Muscle of leg (tissue), 11 donors: ENCODE data around the gene LRP1. TPM values are rescaled to one million over a fixed set of nuclear protein-coding genes. Genes with fewer than 3 reads are reported as not detected.

Source experiments
- DNase-seq: peaks from one replicate; pipeline ENCODE4 v3.0.0; 2013
- H3K27ac ChIP-seq: one replicate; pipeline ENCODE4 v1.5.1; 2013; ENCODE audit warnings: mild to moderate bottlenecking, low read length, control low read depth
- H3K27me3 ChIP-seq: one replicate; pipeline ENCODE4 v1.6.1; 2013; ENCODE audit warnings: low read length; ENCODE audit not compliant: control insufficient read depth, insufficient read depth
- H3K36me3 ChIP-seq: one replicate; pipeline ENCODE4 v1.6.1; 2013; ENCODE audit warnings: low read length; ENCODE audit not compliant: control insufficient read depth, insufficient read depth
- H3K4me1 ChIP-seq: one replicate; pipeline ENCODE4 v1.6.1; 2013; ENCODE audit warnings: low read length; ENCODE audit not compliant: control insufficient read depth, insufficient read depth
- H3K4me3 ChIP-seq: one replicate; pipeline ENCODE4 v1.5.1; 2013; ENCODE audit warnings: low read length, control low read depth
- H3K9me3 ChIP-seq: replicated peaks from 2 replicates; pipeline ENCODE4 v1.6.1; 2013; ENCODE audit warnings: low read depth, low read length; ENCODE audit not compliant: control insufficient read depth
- WGBS: methylation state at CpG from one replicate; pipeline ENCODE4 v1.1.5; 2013; ENCODE audit warnings: missing lambda C conversion rate; ENCODE audit not compliant: insufficient coverage; 5-methylcytosine and 5-hydroxymethylcytosine counted together
- polyA plus RNA-seq, 8 donors: library from polyadenylated mRNA; unstranded; fragments of 120-200 nt; gene quantifications; one replicate each; pipeline versions ENCODE4 v1.2.1 to v1.2.3, GENCODE V29; 2013; ENCODE audit warnings: inconsistent platforms in 1 of 8, low replicate concordance in 1 of 8; ENCODE audit not compliant: insufficient read length in 8 of 8, insufficient read depth in 1 of 8
- total RNA-seq: library from RNA; stranded (reverse); fragments of 120-200 nt; gene quantifications from one replicate; pipeline ENCODE4 v1.2.4, GENCODE V29; 2013

The LRP1 gene
- total and polyA plus RNA-seq, 9 donors, result 82.7 to 231 (median 160) TPM

DNA sequence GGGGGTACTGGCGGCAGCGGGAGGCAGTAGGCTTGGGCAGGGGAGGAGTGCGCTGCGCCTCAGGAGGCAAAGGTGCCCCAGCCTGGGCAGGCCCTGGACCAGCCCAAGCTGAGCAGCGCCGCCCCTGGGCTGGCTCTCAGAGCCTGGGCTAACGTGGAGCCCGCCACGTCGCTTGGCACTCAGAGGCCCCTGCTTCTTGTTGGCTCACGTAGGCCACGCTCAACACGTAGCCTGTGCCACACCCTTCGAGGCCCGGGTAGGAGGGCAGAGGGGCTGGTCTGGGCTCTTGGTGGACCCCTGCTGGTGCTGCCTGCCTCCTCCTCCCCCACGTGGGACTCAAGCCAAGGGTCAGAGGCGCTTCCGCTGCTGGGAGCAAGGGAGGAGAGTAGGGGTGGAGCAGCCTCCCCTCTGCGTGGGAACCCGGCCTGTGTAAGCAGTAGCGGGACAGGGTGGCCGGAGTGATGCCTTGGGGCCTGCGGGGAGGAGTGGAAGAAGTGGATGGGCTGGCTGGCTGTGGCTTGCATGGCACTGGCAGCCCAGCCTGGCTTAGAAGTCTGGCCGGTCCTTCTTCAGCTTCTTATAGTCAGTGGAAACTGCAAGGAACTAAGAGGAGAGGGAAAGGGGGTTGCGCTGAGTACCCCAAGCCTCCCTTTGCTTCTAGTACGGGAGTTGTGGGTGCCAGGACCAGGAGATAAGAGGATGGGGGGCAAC, 106.9 kb downstream of the LRP1 start:
- H3K9me3 ChIP-seq, result no peaks in the 10 kb centered on the region
- peaks cover 65% of the 10 kb centered on the region for H3K4me1 ChIP-seq
- H3K27me3 ChIP-seq, result peaks cover 55% of the 10 kb centered on the region
- DNase-seq, result no peak
- H3K4me3 ChIP-seq, result peak overlapping the region; percentile 15
- H3K27ac ChIP-seq, result peak overlapping the region; percentile 13
- WGBS, result 58% methylated on average over 18 of the region's 26 CpGs
- H3K36me3 ChIP-seq, result peaks cover 46% of the 10 kb centered on the region

DNA sequence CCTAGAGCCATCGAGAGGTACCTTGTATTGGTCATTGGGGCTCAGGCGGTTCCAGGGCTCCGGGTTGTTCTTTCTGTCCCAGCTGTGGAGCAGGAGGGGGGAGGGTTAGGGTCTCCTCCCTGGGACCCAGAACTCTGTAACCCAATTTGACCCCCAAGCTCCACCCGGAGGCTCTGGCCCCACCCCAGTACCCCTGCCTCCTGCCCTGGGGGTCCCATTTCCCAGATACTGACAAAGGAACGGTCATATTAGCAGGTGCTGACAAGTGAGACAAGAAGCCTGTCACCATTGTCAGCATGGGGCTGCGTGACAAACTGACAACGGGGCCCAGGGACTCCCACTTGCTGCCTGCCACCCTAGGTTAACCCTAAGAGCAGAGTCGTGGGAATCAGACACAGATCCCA, 107.4 kb downstream of the LRP1 start:
- peaks cover 60% of the 10 kb centered on the region for H3K27me3 ChIP-seq
- DNase-seq, result no peak
- peak overlapping the region; percentile 15 for H3K4me3 ChIP-seq
- H3K9me3 ChIP-seq, result no peaks in the 10 kb centered on the region
- peaks cover 65% of the 10 kb centered on the region for H3K4me1 ChIP-seq
- peaks cover 46% of the 10 kb centered on the region for H3K36me3 ChIP-seq
- 33% methylated on average over 5 of the region's 8 CpGs for WGBS
- H3K27ac ChIP-seq, result peak overlapping the region; percentile 13

DNA sequence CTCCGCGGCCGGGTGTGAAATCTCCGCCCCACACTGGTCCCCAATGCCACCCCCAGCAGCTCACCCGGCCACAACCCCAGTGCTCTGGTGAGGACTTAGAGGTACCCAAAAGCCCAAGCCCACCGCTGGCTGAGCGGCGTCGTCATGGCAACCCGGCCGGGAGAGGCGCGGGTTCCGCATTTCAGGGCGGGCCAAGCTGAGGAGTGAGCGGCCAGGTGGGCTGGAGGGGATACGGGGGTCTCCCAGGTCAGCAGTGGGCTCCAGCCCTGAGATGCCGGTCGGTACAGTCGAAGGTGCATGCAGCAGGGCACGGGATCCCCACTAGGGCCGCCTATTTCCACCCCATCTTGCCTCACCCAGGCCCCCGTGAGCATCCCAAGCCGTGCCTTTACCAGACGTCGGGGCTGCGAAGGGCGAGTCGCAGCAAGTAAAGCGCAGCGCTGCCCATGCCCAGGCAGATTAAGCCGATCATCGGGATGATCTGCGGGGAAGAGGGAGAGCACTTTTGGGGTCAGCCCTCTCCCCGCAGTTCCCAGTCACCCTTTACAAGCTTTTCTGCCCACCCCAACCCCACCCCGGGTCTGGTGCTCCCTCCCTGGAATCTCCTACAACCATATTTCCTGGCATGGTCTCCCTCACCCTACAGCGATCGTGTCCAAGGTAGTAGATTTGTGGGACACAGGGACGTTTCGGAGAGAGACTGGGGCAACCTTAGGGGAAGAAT, 108.1 kb downstream of the LRP1 start:
- Histone ChIP-seq H3K27ac (no peak overlapping the region), H3K4me3 (peak overlapping the region; percentile 15), H3K36me3 (peaks cover 41% of the 10 kb centered on the region), H3K4me1 (peaks cover 66% of the 10 kb centered on the region), H3K9me3 (no peaks in the 10 kb centered on the region), H3K27me3 (peaks cover 67% of the 10 kb centered on the region)
- WGBS, result 11% methylated on average over 32 of the region's 40 CpGs
- DNase-seq, result no peak

DNA sequence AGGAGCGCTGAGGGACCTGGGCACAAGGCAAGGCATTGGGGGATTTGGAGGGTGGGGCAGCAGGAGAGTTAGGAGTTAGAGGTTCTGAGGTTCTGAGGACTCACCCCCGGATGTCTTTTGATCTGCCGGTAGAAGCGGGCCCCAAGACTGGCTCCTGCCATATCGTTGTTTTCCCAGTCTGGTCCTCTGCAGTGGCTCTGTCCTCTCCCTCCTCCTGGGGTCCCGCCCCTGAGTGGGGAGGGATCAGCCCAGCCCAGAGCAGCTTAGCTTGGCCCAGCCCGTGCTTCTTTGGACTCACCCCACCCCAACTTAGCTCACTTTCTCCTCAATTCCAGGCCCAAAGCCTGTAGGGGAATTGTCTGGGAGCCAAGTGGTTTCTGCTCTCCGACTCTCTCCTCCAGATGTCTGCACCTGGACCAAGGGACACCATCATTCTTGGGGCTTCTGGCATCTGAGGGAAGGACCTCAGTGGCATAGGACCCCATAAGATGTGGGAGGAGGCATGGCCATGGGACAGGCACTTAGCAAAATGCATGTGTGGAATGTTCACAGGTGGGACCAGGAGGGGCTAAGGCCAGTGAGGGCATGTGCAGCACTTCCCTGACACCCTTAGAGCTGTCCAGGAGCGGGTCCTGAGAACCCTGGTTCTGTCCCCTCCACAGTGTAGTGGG, 108.8 kb downstream of the LRP1 start:
- Histone ChIP-seq H3K36me3 (peaks cover 35% of the 10 kb centered on the region), H3K4me3 (peak overlapping the region; percentile 15), H3K4me1 (peaks cover 73% of the 10 kb centered on the region), H3K27me3 (peaks cover 74% of the 10 kb centered on the region), H3K27ac (no peak overlapping the region), H3K9me3 (no peaks in the 10 kb centered on the region)
- DNase-seq, result peak; percentile 71
- WGBS, result 7% methylated on average over 3 of the region's 9 CpGs

DNA sequence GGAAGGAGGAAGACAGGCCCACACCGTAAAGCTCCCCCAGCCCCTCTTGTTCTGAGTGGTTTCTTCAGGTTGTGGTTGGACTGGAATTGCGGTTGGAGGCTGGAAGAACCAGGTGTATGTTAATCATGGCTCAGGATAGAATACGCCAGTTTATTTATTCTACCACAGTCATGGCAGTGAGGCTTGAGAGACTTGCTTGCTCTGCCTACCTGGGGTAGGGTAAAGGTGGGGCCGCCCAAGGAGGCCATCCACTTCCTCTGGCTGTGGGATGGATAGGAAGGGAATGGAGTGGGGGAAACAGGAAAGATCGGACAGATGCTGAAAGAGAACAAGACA, 109.3 kb downstream of the LRP1 start:
- Histone ChIP-seq H3K36me3 (peaks cover 30% of the 10 kb centered on the region), H3K9me3 (no peaks in the 10 kb centered on the region), H3K4me1 (peaks cover 78% of the 10 kb centered on the region), H3K4me3 (no peak overlapping the region), H3K27me3 (peaks cover 79% of the 10 kb centered on the region), H3K27ac (no peak overlapping the region)
- no peak for DNase-seq
- WGBS, result no CpG with 5 or more reads among the region's 5 CpGs

DNA sequence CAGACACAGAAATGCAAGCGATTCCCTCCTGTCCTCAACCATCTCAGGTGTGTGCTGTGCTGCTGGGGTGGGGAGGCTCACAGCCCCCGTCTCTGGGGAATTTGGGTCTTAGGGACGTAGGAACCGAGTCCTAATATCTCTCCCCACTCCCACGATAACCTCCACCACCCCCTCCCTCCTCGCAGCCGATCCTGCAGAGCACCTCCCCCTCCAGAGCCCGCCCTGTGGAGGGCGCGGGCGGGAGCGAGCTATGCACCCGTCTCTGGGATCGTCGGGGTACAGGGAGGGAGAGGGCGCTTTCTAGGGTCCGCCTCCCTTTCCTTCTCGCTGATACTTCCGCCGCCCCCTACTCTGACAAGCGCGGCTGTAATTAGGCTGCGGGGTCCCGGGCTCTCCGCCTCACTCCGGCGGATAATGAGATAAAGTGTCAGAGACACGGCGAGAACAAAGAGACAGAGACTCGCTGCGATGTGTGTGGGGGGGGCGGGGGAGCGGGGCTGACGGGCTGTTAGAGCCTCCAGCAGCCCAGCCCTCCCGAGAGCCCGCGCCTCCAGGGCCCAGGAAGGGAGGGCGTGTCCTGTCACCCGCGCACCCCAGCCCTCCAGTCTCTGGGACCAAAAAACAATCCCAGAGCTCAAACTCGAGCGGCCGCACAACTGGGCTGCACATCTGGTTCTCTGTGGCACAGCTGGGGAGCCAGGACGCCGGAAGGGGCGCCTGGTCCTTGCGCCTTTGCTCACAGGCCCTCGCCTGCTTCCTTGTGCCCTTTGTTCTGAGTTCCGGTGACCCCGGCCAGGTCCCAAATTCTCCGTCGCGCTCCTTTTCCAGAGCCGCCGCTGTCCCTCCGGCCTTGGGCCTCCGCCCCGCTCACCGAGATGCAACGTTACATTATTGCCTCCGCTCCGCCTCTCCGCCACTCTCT, 109.9 kb downstream of the LRP1 start:
- no peak overlapping the region for H3K27ac ChIP-seq
- H3K4me1 ChIP-seq, result peaks cover 85% of the 10 kb centered on the region
- 8% methylated on average over 29 of the region's 63 CpGs for WGBS

DNA sequence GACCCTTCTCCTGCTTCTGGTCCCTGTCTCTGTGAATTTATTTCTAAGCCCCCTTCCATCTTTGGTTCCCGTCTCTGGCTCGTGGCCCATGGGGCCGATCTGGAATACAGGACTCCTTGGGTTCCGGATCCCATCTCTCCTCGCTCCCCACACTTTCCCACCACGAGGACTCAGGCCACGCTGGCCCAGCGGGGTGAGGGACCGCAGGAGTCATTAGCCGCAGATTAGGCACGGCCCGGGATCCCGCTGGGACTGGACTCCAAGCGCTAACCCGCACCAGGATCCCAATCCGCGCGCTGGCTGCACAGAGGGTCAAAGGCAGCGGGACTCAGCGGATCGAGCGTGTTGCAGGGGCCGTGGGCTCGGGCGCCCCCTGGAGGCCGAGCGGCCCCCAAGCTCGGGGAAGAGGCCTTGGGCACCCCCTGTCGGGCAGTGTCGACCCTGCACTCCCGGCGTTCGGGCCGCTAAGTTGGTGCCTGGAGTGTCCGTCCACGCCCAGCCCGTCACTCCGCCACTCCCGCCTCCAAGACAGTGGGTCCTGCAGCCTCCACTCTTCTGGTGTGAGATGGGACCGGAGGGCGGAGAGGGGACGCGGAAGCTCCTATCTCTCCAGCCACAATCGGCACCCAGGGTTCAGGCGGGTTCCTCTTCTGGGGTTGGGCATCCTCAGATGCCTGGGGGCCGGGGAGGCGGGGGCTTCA, 110.7 kb downstream of the LRP1 start:
- Histone ChIP-seq H3K27ac (no peak overlapping the region), H3K27me3 (peaks cover 93% of the 10 kb centered on the region), H3K4me3 (peak overlapping the region; percentile 18), H3K4me1 (peaks cover 88% of the 10 kb centered on the region), H3K36me3 (peaks cover 19% of the 10 kb centered on the region), H3K9me3 (no peaks in the 10 kb centered on the region)
- WGBS, result 3% methylated on average over 39 of the region's 47 CpGs
- DNase-seq, result peak; percentile 91

More for the DNA sequence above, 109.9 kb downstream of the LRP1 start:
- DNase-seq, result no peak
- Histone ChIP-seq H3K4me3 (peak overlapping the region; percentile 18), H3K9me3 (no peaks in the 10 kb centered on the region), H3K36me3 (peaks cover 23% of the 10 kb centered on the region), H3K27me3 (peaks cover 85% of the 10 kb centered on the region)

DNA sequence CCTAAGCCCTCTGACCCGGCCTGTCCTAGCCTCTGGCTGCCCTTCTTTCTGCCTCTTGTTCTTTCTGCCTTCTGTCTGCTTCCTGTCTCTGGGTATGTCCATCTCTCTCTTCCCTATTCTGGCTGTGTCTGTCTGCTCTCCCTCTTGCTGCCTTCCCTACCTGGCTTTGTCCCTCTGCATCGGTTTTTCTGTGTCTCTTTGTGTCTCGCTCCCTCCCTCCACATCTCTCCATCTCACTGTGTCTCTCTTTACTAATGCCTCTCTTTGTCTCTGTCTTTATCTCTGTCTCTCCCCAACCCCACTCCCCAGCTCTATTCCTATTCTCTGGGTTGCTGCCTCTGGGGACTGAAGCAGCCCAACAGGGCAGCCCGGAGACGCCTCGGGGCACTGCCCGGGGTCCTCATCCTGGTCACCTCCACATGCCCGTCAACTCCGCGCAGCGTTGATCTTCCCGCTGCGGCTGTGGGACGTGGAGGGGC, 111.3 kb downstream of the LRP1 start:
- H3K9me3 ChIP-seq, result no peaks in the 10 kb centered on the region
- H3K4me3 ChIP-seq, result peak overlapping the region; percentile 52
- no peak overlapping the region for H3K27ac ChIP-seq
- H3K4me1 ChIP-seq, result peaks cover 94% of the 10 kb centered on the region
- H3K27me3 ChIP-seq, result peaks cover 99% of the 10 kb centered on the region
- 4% methylated on average over 10 of the region's 14 CpGs for WGBS
- no peak for DNase-seq
- peaks cover 18% of the 10 kb centered on the region for H3K36me3 ChIP-seq
